H1 (cell line): Measurements from ENCODE around the gene LEO1.

Experiments
- EP300 ChIP-seq, 2 experiments: IDR thresholded peaks; 1 replicate in 1 of 2; 2 replicates in 1 of 2; pipeline ENCODE4 v1.6.1; 2011 to 2012; ENCODE audit warnings: low read depth in 2 of 2, low read length in 2 of 2, mild to moderate bottlenecking in 2 of 2, borderline replicate concordance in 1 of 2, inconsistent platforms in 1 of 2, moderate library complexity in 1 of 2
- POLR2A ChIP-seq, 2 experiments: IDR thresholded peaks; 1 replicate in 1 of 2; 2 replicates in 1 of 2; pipeline ENCODE4 v1.6.1; 2011; ENCODE audit warnings: low read depth in 2 of 2, low read length in 2 of 2, mild to moderate bottlenecking in 2 of 2; ENCODE audit errors: control extremely low read depth in 1 of 2
- ZNF274 ChIP-seq: IDR thresholded peaks from 2 replicates; pipeline ENCODE4 v1.7.0; 2012; ENCODE audit warnings: low read length, borderline replicate concordance; ENCODE audit errors: extremely low read depth

DNA sequence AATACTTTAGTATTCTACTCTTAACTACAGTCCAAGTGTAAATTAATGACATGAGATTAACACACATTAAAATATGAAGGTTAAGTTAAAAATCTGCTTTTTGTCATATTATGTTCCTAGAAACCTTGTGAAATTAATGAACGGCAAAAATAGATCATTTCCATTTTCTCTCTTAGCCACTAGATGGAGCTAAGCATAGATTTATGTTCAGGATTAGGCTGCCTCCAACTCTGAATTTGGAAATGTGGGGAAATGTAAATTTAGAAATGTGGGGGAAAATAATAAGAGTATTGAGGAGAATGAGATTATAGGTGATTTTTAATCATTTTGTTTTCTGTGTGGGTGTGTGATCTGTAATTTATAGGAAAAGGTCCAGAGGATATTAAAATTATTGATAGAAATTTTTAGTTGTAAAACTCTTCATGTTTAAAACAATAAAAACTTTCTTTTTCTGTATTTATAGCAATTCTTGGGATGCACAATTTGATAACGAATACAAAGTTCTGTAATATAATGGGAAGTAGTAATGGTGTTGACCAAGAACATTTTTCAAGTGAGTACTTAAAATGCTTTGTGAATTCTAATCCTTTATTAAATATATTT is 82.9 kb downstream of the LEO1 start:
- no peak for TF ChIP-seq ZNF274
- no peak for TF ChIP-seq EP300 (IDR thresholded peaks at IDR 0.05; ENCODE audit: borderline replicate concordance in 1 of 2, low read depth in 2 of 2, low read length in 2 of 2)
- TF ChIP-seq POLR2A (IDR thresholded peaks at IDR 0.05; ENCODE audit: control extremely low read depth in 1 of 2, low read depth in 2 of 2, low read length in 2 of 2): no peak
